SKM-1 (cell line): ENCODE data around the gene TENM4.
A peak's percentile ranks its signal among the peaks of the same experiment; 100 is the strongest.
"Not testable (repeated sequence)": the region's sequence is repeated elsewhere in the genome, so short reads cannot be mapped to it uniquely, and the experiment has no call there.

Source experiments
- DNase-seq: peaks from one replicate; lab custom pipeline; 2025; ENCODE audit not compliant: unreplicated experiment; lab: John Stamatoyannopoulos, UW

Gene TENM4

GRCh38 chr11:78830277-78830819 is 610.5 kb downstream of the TENM4 start:
- DNase-seq = no peak

- DNase-seq = no peak
These were observed 611.7 kb downstream of the TENM4 start for GRCh38 chr11:78829146-78829545.

DNA sequence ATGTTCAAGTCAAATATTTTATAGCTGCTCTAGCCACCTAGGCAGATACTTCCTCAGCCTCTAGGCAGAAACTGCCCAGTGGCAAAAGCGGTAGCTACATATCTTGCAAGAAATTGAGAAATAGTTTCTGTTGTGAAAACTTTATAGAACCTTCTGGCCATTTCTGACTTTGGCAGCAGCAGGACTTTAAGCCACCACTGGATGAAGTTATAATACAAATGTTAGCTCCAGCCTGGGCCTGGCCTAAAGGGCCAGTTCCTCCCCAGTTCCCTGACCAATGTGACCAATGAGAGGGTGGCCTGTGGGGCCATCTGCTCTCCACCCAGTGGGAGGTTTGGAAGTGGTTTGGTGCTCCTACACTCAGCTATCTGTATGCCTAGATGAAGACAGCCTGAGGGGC is 612.2 kb downstream of the TENM4 start:
- DNase-seq = peak; percentile 41

DNA sequence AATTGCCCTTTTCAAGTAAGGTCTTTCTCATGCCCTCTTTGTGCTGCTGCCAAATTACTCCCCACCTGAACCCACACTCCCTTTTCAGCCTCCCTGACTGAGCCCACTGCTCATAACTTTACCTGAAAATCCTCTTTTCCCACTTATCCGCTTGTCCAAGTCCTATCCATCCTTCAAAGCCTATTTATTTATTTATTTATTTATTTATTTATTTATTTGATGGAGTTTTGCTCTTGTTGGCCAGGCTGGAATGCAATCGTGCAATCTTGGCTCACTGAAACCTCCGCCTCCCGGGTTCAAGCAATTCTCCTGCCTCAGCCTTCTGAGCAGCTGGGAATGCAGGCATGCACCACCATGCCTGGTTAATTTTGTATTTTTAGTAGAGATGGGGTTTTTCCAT is 613.5 kb downstream of the TENM4 start:
- DNase-seq = not testable (repeated sequence)

GRCh38 chr11:78825591-78826020 is 615.2 kb downstream of the TENM4 start:
- no peak for DNase-seq

DNA sequence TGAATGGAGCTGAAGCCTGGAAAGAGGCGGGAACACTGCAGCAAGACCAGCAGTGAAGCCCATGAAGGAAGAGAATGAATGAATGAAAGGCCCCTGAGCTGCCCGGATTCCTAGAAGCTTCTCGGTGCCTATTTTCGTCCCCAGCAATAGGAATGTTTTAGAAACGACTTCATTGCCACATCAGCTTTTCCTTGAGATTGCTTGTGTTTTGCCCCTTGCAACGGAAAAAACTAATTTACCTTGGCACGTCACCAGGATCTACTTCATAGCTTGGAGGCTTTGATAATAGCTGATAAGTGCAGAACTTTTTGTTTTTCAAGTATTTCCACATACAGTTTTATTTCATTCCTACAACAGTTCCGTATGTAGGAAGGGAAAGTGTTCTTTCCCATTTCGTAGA is 617.2 kb downstream of the TENM4 start:
- no peak for DNase-seq

DNA sequence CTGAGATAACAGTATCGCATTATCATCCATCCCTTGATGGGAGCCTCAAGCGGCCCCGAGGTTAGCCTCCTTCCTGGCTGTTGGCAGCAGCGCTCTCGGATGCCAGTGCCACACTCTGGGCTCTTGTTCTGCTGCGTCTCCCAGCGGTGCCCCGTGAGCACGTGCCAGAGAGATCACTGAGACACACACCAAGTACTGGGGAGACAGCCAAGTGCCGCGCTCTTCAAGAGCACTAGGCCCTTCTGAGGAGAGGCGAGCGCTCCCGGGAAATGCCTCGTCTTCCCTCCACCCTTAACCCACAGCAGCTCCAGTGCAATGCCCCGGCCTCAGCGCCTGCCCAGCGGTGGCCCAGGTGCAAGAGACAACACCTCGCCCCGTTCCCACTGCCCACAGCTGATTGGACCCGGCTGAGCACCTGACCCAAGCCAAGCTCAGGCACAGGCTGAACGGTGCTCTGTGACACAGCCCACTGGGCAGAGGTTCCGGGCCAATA is 617.9 kb downstream of the TENM4 start:
- DNase-seq = no peak

- DNase-seq = no peak
These were observed 619.2 kb downstream of the TENM4 start for GRCh38 chr11:78821371-78822306.

- no peak for DNase-seq
These were observed 620.1 kb downstream of the TENM4 start for GRCh38 chr11:78820741-78821140.

GRCh38 chr11:78818201-78818600 is 622.6 kb downstream of the TENM4 start:
- DNase-seq = no peak

DNA sequence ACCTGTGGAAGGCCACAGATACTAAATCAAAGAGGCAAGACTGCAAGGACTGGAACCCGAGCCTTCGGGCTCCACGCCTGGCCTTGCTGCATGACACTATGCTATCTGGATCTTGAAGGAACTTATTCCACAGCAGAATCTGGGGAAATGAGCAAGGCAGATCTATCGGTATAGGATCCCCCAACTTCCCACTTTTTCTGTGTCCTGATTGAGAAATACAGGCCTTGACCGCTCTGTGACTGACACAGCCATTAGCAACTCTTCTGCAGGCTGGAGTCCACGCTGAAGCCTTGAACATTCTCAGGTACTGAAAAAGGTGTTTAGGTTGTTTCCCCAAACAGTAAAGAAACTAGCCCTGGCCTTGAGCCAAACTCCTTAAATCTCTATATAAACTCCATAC is 625.0 kb downstream of the TENM4 start:
- DNase-seq = no peak

GRCh38 chr11:78812513-78813293 is 628.1 kb downstream of the TENM4 start:
- DNase-seq = no peak

- no peak for DNase-seq
These were observed 630.2 kb downstream of the TENM4 start for GRCh38 chr11:78810559-78811009.

DNA sequence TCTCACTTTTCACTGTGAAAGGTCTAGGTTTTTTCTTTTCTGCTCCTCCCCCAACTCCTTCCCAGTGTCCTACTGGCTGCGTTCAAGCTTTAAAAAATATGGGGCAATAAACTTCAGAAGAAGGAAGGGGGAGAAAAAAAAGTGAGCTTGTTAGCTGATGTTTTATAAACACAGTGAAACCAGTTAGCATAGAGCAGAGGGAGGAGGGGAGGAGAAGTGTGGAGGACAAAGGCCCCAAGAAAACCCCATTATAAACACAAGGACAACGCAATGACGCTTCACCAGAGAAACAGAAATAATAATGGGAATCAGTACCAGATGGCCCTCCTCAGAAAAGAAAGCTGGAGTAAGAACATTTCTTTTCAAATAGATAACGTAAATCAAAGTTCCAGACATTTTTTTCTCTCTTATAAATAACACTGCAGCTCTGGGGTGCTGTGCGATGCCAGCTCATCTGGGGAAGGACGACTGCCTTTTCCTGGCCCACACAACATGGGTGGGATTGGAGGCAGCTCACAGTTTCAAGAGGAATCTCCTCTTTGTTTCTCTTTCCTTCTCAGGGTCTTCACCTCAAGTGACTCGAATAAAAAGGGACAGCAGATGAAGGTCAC is 630.8 kb downstream of the TENM4 start:
- DNase-seq = no peak

GRCh38 chr11:78808923-78809322 is 631.9 kb downstream of the TENM4 start:
- no peak for DNase-seq

DNA sequence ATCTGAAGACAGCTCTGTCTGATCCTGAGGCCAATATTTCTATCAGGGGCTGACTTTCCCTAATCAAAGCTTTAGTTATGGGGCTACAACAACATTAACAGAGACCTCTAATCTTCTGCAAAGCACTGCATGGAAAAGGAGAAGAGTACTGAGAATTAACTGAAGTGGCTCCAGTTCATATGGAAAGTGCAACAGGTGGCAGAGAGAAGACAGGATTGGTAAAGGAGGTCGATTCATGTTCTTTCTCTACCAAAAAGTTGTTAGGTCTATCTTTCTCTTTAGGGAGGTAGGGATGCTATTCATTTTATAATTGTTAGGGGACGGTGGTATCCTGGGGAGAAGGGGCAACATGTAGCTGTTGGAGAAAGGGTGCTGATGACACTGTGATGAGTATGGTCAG is 633.5 kb downstream of the TENM4 start:
- DNase-seq = no peak

GRCh38 chr11:78806214-78807004 is 634.4 kb downstream of the TENM4 start:
- peak; percentile 15 for DNase-seq

DNA sequence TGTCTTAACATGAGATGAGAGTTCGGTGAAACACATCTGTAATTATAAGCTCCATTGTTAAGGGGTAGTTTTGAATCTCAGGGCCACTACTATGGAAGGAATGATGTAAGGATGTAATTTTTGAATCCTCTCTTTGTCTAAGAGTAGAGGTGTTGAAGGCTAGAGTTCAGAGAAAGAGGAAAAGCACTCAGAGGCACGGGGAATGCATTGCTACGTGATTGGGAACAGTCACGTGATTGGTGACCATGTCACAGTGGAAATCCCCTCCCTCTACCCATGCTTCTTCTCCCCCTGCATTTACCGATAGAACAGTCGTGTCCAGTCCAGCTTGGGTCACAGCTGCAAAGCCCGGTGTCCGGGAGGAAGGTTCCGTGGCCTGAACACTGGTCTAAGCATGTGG is 635.8 kb downstream of the TENM4 start:
- DNase-seq = no peak

DNA sequence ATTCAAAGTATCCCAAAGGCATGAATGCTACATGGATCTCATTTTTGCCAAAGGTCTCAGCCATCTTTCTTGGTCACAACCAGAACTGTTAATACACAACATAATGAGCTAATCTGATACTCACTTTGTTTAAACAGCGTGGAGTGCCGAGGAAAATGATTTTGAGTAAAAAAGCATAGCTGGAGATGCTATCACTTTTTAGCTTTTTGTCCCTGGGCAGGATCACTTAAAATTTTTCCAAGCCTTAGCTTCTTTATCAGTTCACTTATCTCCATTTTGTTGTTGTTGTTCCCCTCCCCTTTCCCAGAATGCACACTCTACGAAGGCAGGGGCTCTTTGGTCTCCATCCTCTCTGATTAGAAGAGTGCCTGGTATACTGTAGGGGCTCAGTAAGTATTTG is 636.8 kb downstream of the TENM4 start:
- no peak for DNase-seq

DNA sequence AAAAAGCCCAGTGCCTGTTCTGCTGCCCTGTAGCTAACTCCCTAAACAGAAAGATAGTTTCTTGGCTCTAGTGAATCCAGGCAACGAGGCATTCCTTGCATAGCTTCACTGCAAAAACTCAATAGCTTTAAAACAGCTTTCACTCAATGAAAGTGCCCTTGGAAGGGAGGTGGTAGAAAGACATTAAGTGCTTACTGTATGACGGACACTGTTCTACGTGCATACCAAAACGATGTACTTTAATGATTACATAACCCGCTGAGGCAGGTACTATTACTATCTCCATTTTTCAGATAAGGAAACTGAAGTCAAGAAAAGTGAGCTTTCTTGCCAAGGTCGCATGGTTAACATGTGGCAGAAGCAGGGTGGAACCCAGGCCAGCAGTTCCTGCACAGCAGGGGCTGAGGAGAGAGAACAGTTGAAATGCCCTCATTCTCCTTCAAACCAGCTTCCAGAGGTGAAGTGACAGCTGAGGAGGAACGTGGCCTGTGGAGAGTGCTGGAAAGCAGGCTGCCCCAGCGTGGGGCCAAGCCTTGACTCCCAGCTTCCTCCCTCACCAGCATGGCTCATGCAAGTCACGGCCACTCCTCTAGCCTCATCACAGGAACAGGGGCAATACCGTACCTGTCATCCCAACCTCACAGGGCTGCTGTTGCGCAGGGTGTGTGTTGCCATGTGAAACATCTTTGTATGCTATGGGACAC is 638.6 kb downstream of the TENM4 start:
- no peak for DNase-seq
